GM12874 (cell line): ENCODE results near the gene KSR2.

Experiments
- CTCF ChIP-seq: IDR thresholded peaks from 2 replicates; pipeline ENCODE4 v1.5.1; 2011; ENCODE audit warnings: low read depth, mild to moderate bottlenecking, control low read depth, low read length, moderate library complexity; ENCODE audit not compliant: insufficient read depth

The KSR2 gene

GRCh38 chr12:117807355-117807754 lies 161.4 kb downstream of the KSR2 start:
- TF ChIP-seq CTCF = no peak

- TF ChIP-seq CTCF = no peak
Observed at GRCh38 chr12:117805865-117806264, 162.9 kb downstream of the KSR2 start.

- TF ChIP-seq CTCF = no peak
Observed at GRCh38 chr12:117803001-117803400, 165.8 kb downstream of the KSR2 start.

GRCh38 chr12:117797202-117797601 lies 171.6 kb downstream of the KSR2 start:
- no peak for TF ChIP-seq CTCF

- TF ChIP-seq CTCF = no peak
Observed at GRCh38 chr12:117792877-117793424, 175.8 kb downstream of the KSR2 start.

GRCh38 chr12:117792471-117792870 lies 176.3 kb downstream of the KSR2 start:
- no peak for TF ChIP-seq CTCF

- TF ChIP-seq CTCF = no peak
Observed at GRCh38 chr12:117790948-117791347, 177.8 kb downstream of the KSR2 start.
